Trophoblast cell (in vitro differentiated cells and primary cell): ENCODE measurements around the gene ANTXR1.

ENCODE experiments used
- DNase-seq, 2 donors: peaks; one replicate each; pipeline ENCODE4 v3.0.0-alpha.2; 2016
- H2AFZ ChIP-seq: 2 replicates; pipeline ENCODE4 v1.6.1; 2013; ENCODE audit warnings: low read length, moderate library complexity, mild to moderate bottlenecking; ENCODE audit not compliant: insufficient read depth, poor library complexity
- H2AK5ac ChIP-seq: 2 replicates; pipeline ENCODE4 v1.6.1; 2013; ENCODE audit warnings: mild to moderate bottlenecking, low read length
- H2BK120ac ChIP-seq: 2 replicates; pipeline ENCODE4 v1.6.1; 2013; ENCODE audit warnings: low read length, mild to moderate bottlenecking, moderate library complexity; ENCODE audit not compliant: insufficient read depth, poor library complexity
- H2BK12ac ChIP-seq: 2 replicates; pipeline ENCODE4 v1.6.1; 2013; ENCODE audit warnings: mild to moderate bottlenecking, low read length, moderate library complexity
- H2BK5ac ChIP-seq: 2 replicates; pipeline ENCODE4 v1.6.1; 2013; ENCODE audit warnings: low read length, low read depth, moderate library complexity, mild to moderate bottlenecking; ENCODE audit not compliant: poor library complexity
- H3K14ac ChIP-seq: 2 replicates; pipeline ENCODE4 v1.6.1; 2013; ENCODE audit warnings: mild to moderate bottlenecking, low read length
- H3K18ac ChIP-seq: 2 replicates; pipeline ENCODE4 v1.6.1; 2013; ENCODE audit warnings: mild to moderate bottlenecking, low read length
- H3K23ac ChIP-seq: 2 replicates; pipeline ENCODE4 v1.6.1; 2013; ENCODE audit warnings: low read length
- H3K27ac ChIP-seq: 2 replicates; pipeline ENCODE4 v1.5.1; 2013; ENCODE audit warnings: low read depth, mild to moderate bottlenecking, inconsistent platforms, low read length, moderate library complexity
- H3K27me3 ChIP-seq: 2 replicates; pipeline ENCODE4 v1.6.1; 2013; ENCODE audit warnings: inconsistent platforms, mild to moderate bottlenecking, low read length, moderate library complexity; ENCODE audit not compliant: insufficient read depth
- H3K36me3 ChIP-seq, 2 experiments: 1 replicate in 1 of 2; 2 replicates in 1 of 2; pipeline ENCODE4 v1.6.1; 2013; ENCODE audit warnings: low read length in 2 of 2, mild to moderate bottlenecking in 2 of 2, moderate library complexity in 1 of 2; ENCODE audit not compliant: insufficient read depth in 2 of 2, control insufficient read depth in 1 of 2
- H3K4ac ChIP-seq: 2 replicates; pipeline ENCODE4 v1.6.1; 2013; ENCODE audit warnings: low read depth, mild to moderate bottlenecking, low read length, moderate library complexity
- H3K4me1 ChIP-seq, 2 experiments: 1 replicate in 1 of 2; 2 replicates in 1 of 2; pipeline ENCODE4 v1.6.1; 2013; ENCODE audit warnings: low read length in 2 of 2, mild to moderate bottlenecking in 2 of 2, moderate library complexity in 1 of 2; ENCODE audit not compliant: insufficient read depth in 2 of 2, control insufficient read depth in 1 of 2
- H3K4me2 ChIP-seq: 2 replicates; pipeline ENCODE4 v1.6.1; 2013; ENCODE audit warnings: inconsistent platforms, mild to moderate bottlenecking, low read length, moderate library complexity
- H3K4me3 ChIP-seq: 2 replicates; pipeline ENCODE4 v1.5.1; 2013; ENCODE audit warnings: mild to moderate bottlenecking, low read depth, low read length, inconsistent platforms
- H3K79me1 ChIP-seq: one replicate; pipeline ENCODE4 v1.6.1; 2013; ENCODE audit warnings: low read length
- H3K79me2 ChIP-seq: 2 replicates; pipeline ENCODE4 v1.6.1; 2013; ENCODE audit warnings: low read length, mild to moderate bottlenecking; ENCODE audit not compliant: control insufficient read depth, insufficient read depth, poor library complexity
- H3K9ac ChIP-seq: 2 replicates; pipeline ENCODE4 v1.6.1; 2013; ENCODE audit warnings: mild to moderate bottlenecking, low read length
- H3K9me3 ChIP-seq: 2 replicates; pipeline ENCODE4 v1.6.1; 2013; ENCODE audit warnings: low read depth, mild to moderate bottlenecking, control low read depth, inconsistent platforms, low read length; ENCODE audit not compliant: insufficient read depth
- H4K12ac ChIP-seq: 2 replicates; pipeline ENCODE4 v1.6.1; 2013; ENCODE audit warnings: low read depth, mild to moderate bottlenecking, low read length, moderate library complexity
- H4K8ac ChIP-seq: 2 replicates; pipeline ENCODE4 v1.6.1; 2013; ENCODE audit warnings: low read depth, mild to moderate bottlenecking, low read length, moderate library complexity
- H4K91ac ChIP-seq: one replicate; pipeline ENCODE4 v1.6.1; 2013; ENCODE audit warnings: low read depth, mild to moderate bottlenecking, low read length, moderate library complexity
- WGBS: extraction: QIAGEN DNeasy Blood & Tissue Kit; methylation state at CpG from one replicate; pipeline ENCODE4 v1.1.7; 2013; ENCODE audit warnings: missing lambda C conversion rate; ENCODE audit not compliant: insufficient read length, insufficient coverage; ENCODE audit errors: extremely low coverage; 5-methylcytosine and 5-hydroxymethylcytosine counted together

The ANTXR1 gene

GRCh38 chr2:69033461-69034095, 20.6 kb downstream of the ANTXR1 start:
- Histone ChIP-seq H3K23ac (no peak overlapping the region), H2BK5ac (no peak overlapping the region), H3K4me3 (no peak overlapping the region), H2AFZ (no peak overlapping the region), H3K4ac (no peak overlapping the region), H3K36me3 (no peaks in the 10 kb centered on the region), H3K4me1 (no peaks in the 10 kb centered on the region), H2AK5ac (no peak overlapping the region), H2BK120ac (no peak overlapping the region), H3K79me2 (no peaks in the 10 kb centered on the region), H3K9me3 (no peaks in the 10 kb centered on the region), H2BK12ac (no peak overlapping the region), H3K27ac (no peak overlapping the region), H3K9ac (no peak overlapping the region), H3K4me2 (no peak overlapping the region), H4K12ac (no peak overlapping the region), H3K27me3 (no peaks in the 10 kb centered on the region), H3K79me1 (no peaks in the 10 kb centered on the region), H4K8ac (no peak overlapping the region), H3K18ac (no peak overlapping the region), H4K91ac (no peak overlapping the region), H3K14ac (no peak overlapping the region)
- no peak for DNase-seq
- no CpG with 5 or more reads among the region's 1 CpG for WGBS

- Histone ChIP-seq H3K79me2 (no peaks in the 10 kb centered on the region), H4K12ac (no peak overlapping the region), H3K27me3 (no peaks in the 10 kb centered on the region), H3K23ac (no peak overlapping the region), H3K9me3 (no peaks in the 10 kb centered on the region), H3K14ac (no peak overlapping the region), H4K91ac (no peak overlapping the region), H3K9ac (no peak overlapping the region), H2BK120ac (no peak overlapping the region), H3K4me2 (no peak overlapping the region), H2BK5ac (no peak overlapping the region), H2AK5ac (no peak overlapping the region), H3K4me1 (no peaks in the 10 kb centered on the region), H3K4ac (no peak overlapping the region), H3K27ac (no peak overlapping the region), H3K4me3 (no peak overlapping the region), H3K36me3 (no peaks in the 10 kb centered on the region), H2BK12ac (no peak overlapping the region), H3K18ac (no peak overlapping the region), H4K8ac (no peak overlapping the region), H2AFZ (no peak overlapping the region), H3K79me1 (no peaks in the 10 kb centered on the region)
- no peak for DNase-seq
Measured at GRCh38 chr2:69034122-69034521, 21.1 kb downstream of the ANTXR1 start.

- DNase-seq = no peak
- no peak overlapping the region for H2BK120ac ChIP-seq
- H3K4me1 ChIP-seq = no peaks in the 10 kb centered on the region
- no peak overlapping the region for H3K9ac ChIP-seq
- no peak overlapping the region for H3K4ac ChIP-seq
- H3K36me3 ChIP-seq = no peaks in the 10 kb centered on the region
- H3K9me3 ChIP-seq = no peaks in the 10 kb centered on the region
- H2BK5ac ChIP-seq = no peak overlapping the region
- no peaks in the 10 kb centered on the region for H3K79me2 ChIP-seq
- no peak overlapping the region for H4K12ac ChIP-seq
- no peak overlapping the region for H3K27ac ChIP-seq
- no peaks in the 10 kb centered on the region for H3K27me3 ChIP-seq
- no peaks in the 10 kb centered on the region for H3K79me1 ChIP-seq
- WGBS = no CpG with 5 or more reads among the region's 3 CpGs
- H3K23ac ChIP-seq = no peak overlapping the region
- no peak overlapping the region for H2AFZ ChIP-seq
- H3K14ac ChIP-seq = no peak overlapping the region
- no peak overlapping the region for H2AK5ac ChIP-seq
- H3K18ac ChIP-seq = no peak overlapping the region
- H2BK12ac ChIP-seq = no peak overlapping the region
- H3K4me2 ChIP-seq = no peak overlapping the region
- H4K8ac ChIP-seq = no peak overlapping the region
- H4K91ac ChIP-seq = no peak overlapping the region
- no peak overlapping the region for H3K4me3 ChIP-seq
Measured at GRCh38 chr2:69034845-69035244, 21.9 kb downstream of the ANTXR1 start.

- H3K4me1 ChIP-seq = no peaks in the 10 kb centered on the region
- H3K9me3 ChIP-seq = no peaks in the 10 kb centered on the region
- no peak overlapping the region for H3K4ac ChIP-seq
- H3K27me3 ChIP-seq = no peaks in the 10 kb centered on the region
- no peak overlapping the region for H3K4me2 ChIP-seq
- H2AFZ ChIP-seq = no peak overlapping the region
- H4K12ac ChIP-seq = no peak overlapping the region
- H4K8ac ChIP-seq = no peak overlapping the region
- no peak overlapping the region for H4K91ac ChIP-seq
- no peak overlapping the region for H3K4me3 ChIP-seq
- no peaks in the 10 kb centered on the region for H3K79me1 ChIP-seq
- no CpG with 5 or more reads among the region's 4 CpGs for WGBS
- DNase-seq = no peak
- H2AK5ac ChIP-seq = no peak overlapping the region
- no peak overlapping the region for H3K23ac ChIP-seq
- H2BK12ac ChIP-seq = no peak overlapping the region
- no peak overlapping the region for H3K14ac ChIP-seq
- H2BK5ac ChIP-seq = no peak overlapping the region
- H3K27ac ChIP-seq = no peak overlapping the region
- H3K36me3 ChIP-seq = peaks cover 0 to 4% of the 10 kb centered on the region in 2 experiments
- H3K9ac ChIP-seq = no peak overlapping the region
- H3K18ac ChIP-seq = no peak overlapping the region
- no peak overlapping the region for H2BK120ac ChIP-seq
- H3K79me2 ChIP-seq = no peaks in the 10 kb centered on the region
Measured at GRCh38 chr2:69036926-69037325, 23.9 kb downstream of the ANTXR1 start.
